Renal cortex interstitium (tissue), 11 donors: Measurements from ENCODE around the gene CCT7. TPM values are rescaled to one million over a fixed set of nuclear protein-coding genes. Genes with fewer than 3 reads are reported as not detected.

ENCODE experiments used
- DNase-seq, 11 donors: peaks; one replicate each; pipeline ENCODE4 v3.0.0-alpha.2; 2013; ENCODE audit warnings: low read depth in 9 of 11, low spot score in 4 of 11; ENCODE audit errors: extremely low read depth in 1 of 11
- polyA plus RNA-seq, 3 donors: library from polyadenylated mRNA; unstranded; fragments of 120-200 nt; gene quantifications; one replicate each; pipeline ENCODE4 v1.2.1, GENCODE V29; 2013; ENCODE audit not compliant: insufficient read length in 3 of 3

Gene CCT7
- polyA plus RNA-seq, 3 donors: 232 to 279 (median 262) TPM

DNA sequence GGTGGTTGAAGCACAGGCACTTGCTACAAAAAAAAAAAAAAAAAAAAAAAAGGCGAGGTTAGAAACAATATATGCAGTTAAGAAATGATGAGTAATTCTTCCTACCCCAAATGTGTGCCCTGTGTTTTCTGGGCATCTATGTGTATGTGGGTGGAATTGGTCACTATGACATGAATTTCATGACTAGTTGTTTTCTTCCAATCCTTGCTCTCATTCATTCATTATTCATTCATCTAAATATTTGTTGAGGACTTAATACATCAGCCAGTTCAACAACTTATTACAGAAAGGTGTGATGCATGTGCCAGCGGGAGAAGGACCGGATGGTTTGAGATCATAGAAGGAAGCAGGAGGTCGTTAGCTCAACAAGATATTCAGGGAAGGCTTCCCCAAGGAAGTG is 67.5 kb downstream of the CCT7 start:
- no peak for DNase-seq

Other genes starting within 250 kb of the CCT7 start
- 10 to 100 TPM; 23.4 to 27.6 (median 24.7) TPM for gene SFXN5, start 162.6 kb upstream of the CCT7 start, polyA plus RNA-seq
- 10 to 100 TPM; 44.6 to 46.4 (median 45.6) TPM for gene RAB11FIP5, start 121.4 kb upstream of the CCT7 start, polyA plus RNA-seq
- gene NOTO, start 31.7 kb upstream of the CCT7 start, polyA plus RNA-seq: under 1 TPM in 2 of 3 donors, not detected in 1; 0.07 to 0.17 TPM
- gene SMYD5, start 20.1 kb upstream of the CCT7 start, polyA plus RNA-seq: 10 to 100 TPM; 32.8 to 42.6 (median 33.1) TPM
- gene PRADC1, start 1.1 kb upstream of the CCT7 start, polyA plus RNA-seq: 10 to 100 TPM; 11.4 to 16.5 (median 12.8) TPM
- gene FBXO41, start 50.2 kb downstream of the CCT7 start, polyA plus RNA-seq: 1 to 10 TPM; 1.8 to 3.0 (median 1.8) TPM
- gene EGR4, start 59.2 kb downstream of the CCT7 start, polyA plus RNA-seq: not detected
- gene ALMS1, start 151.5 kb downstream of the CCT7 start, polyA plus RNA-seq: 10 to 100 TPM; 35.7 to 43.3 (median 38.1) TPM